ENCODE results near the gene AKR1C1.
"Not testable (repeated sequence)": the region's sequence is repeated elsewhere in the genome, so short reads cannot be mapped to it uniquely, and the experiment has no call there.

Gene AKR1C1

GRCh38 chr10:4962876-4963814 is at the start of gene AKR1C1:
TSS of gene AKR1C1 (plus strand) at chr10:4963415. CDS start at chr10:4963445, 30 bp downstream.
- H3K4me3 ChIP-seq (ENCODE audit: low read depth, low read length) = not testable (repeated sequence)

GRCh38 chr10:4914213-4914850 is 48.9 kb upstream of the AKR1C1 start:
- H3K4me3 ChIP-seq (ENCODE audit: low read depth, low read length) = no peak overlapping the region

GRCh38 chr10:4916086-4916716 is 47.0 kb upstream of the AKR1C1 start:
- H3K4me3 ChIP-seq (ENCODE audit: low read depth, low read length) = no peak overlapping the region

GRCh38 chr10:4918236-4918635 is 45.0 kb upstream of the AKR1C1 start:
- H3K4me3 ChIP-seq (ENCODE audit: low read depth, low read length) = no peak overlapping the region

GRCh38 chr10:4924482-4924881 is 38.7 kb upstream of the AKR1C1 start:
- H3K4me3 ChIP-seq (ENCODE audit: low read depth, low read length) = not testable (repeated sequence)

GRCh38 chr10:4926400-4926799 is 36.8 kb upstream of the AKR1C1 start:
- H3K4me3 ChIP-seq (ENCODE audit: low read depth, low read length) = no peak overlapping the region

- H3K4me3 ChIP-seq (ENCODE audit: low read depth, low read length) = no peak overlapping the region
Observed at GRCh38 chr10:4931587-4931986, 31.6 kb upstream of the AKR1C1 start.

- H3K4me3 ChIP-seq (ENCODE audit: low read depth, low read length) = no peak overlapping the region
Observed at GRCh38 chr10:4934391-4934987, 28.7 kb upstream of the AKR1C1 start.

GRCh38 chr10:4937346-4937745 is 25.9 kb upstream of the AKR1C1 start:
- no peak overlapping the region for H3K4me3 ChIP-seq (ENCODE audit: low read depth, low read length)

GRCh38 chr10:4939224-4940072 is 23.8 kb upstream of the AKR1C1 start:
- no peak overlapping the region for H3K4me3 ChIP-seq (ENCODE audit: low read depth, low read length)

- H3K4me3 ChIP-seq (ENCODE audit: low read depth, low read length) = not testable (repeated sequence)
Observed at GRCh38 chr10:4940073-4940428, 23.2 kb upstream of the AKR1C1 start.

GRCh38 chr10:4940909-4941308 is 22.3 kb upstream of the AKR1C1 start:
- not testable (repeated sequence) for H3K4me3 ChIP-seq (ENCODE audit: low read depth, low read length)

- no peak overlapping the region for H3K4me3 ChIP-seq (ENCODE audit: low read depth, low read length)
Observed at GRCh38 chr10:4941540-4942330, 21.5 kb upstream of the AKR1C1 start.

- not testable (repeated sequence) for H3K4me3 ChIP-seq (ENCODE audit: low read depth, low read length)
Observed at GRCh38 chr10:4942931-4943330, 20.3 kb upstream of the AKR1C1 start.

GRCh38 chr10:4943416-4943815 is 19.8 kb upstream of the AKR1C1 start:
- not testable (repeated sequence) for H3K4me3 ChIP-seq (ENCODE audit: low read depth, low read length)

- no peak overlapping the region for H3K4me3 ChIP-seq (ENCODE audit: low read depth, low read length)
Observed at GRCh38 chr10:4943821-4944220, 19.4 kb upstream of the AKR1C1 start.

GRCh38 chr10:4944841-4945240 is 18.4 kb upstream of the AKR1C1 start:
- H3K4me3 ChIP-seq (ENCODE audit: low read depth, low read length) = no peak overlapping the region

GRCh38 chr10:4945766-4946717 is 17.2 kb upstream of the AKR1C1 start:
- H3K4me3 ChIP-seq (ENCODE audit: low read depth, low read length) = no peak overlapping the region

Data from iPS-11a (cell line).